SK-N-SH treated with all-trans-retinoic acid at 6 μM for 48 hours (cell line): ENCODE measurements around the gene PPP1R12B.

Source experiments
- BACH2 ChIP-seq: fragments of 250-450 bp; sonication (Bioruptor Pico); IDR thresholded peaks from 2 replicates; pipeline ENCODE4 v1.9.0; 2021; ENCODE audit warnings: mild to moderate bottlenecking, borderline replicate concordance
- CREB5 ChIP-seq: fragments of 250-450 bp; sonication (Bioruptor Pico); IDR thresholded peaks from 2 replicates; pipeline ENCODE4 v1.5.1; 2020; ENCODE audit warnings: low read depth, mild to moderate bottlenecking, moderate library complexity
- PATZ1 ChIP-seq: fragments of 250-450 bp; sonication (Bioruptor Pico); IDR thresholded peaks from 2 replicates; pipeline ENCODE4 v1.8.0; 2020; ENCODE audit warnings: mild to moderate bottlenecking, moderate library complexity, borderline replicate concordance
- POU6F1 ChIP-seq: fragments of 250-450 bp; sonication (Bioruptor Pico); IDR thresholded peaks from 2 replicates; pipeline ENCODE4 v1.8.0; 2021; ENCODE audit warnings: low read depth, mild to moderate bottlenecking, moderate library complexity, borderline replicate concordance
- RARB ChIP-seq: fragments of 250-450 bp; sonication (Bioruptor Pico); IDR thresholded peaks from 2 replicates; pipeline ENCODE4 v1.8.0; 2021; ENCODE audit warnings: mild to moderate bottlenecking, moderate library complexity
- TSHZ2 ChIP-seq: fragments of 250-450 bp; sonication (Bioruptor Pico); IDR thresholded peaks from 2 replicates; pipeline ENCODE4 v1.5.0; 2020; ENCODE audit warnings: mild to moderate bottlenecking, moderate library complexity
- ZFP3 ChIP-seq: fragments of 250-450 bp; sonication (Bioruptor Pico); IDR thresholded peaks from 2 replicates; pipeline ENCODE4 v1.5.0; 2020; ENCODE audit warnings: mild to moderate bottlenecking, moderate library complexity
- ZFP30 ChIP-seq: fragments of 450-650 bp; formaldehyde crosslinking; IDR thresholded peaks from 2 replicates; pipeline ENCODE4 v1.5.0; 2022; ENCODE audit warnings: mild to moderate bottlenecking, moderate library complexity
- ZNF8 ChIP-seq: fragments of 450-650 bp; formaldehyde crosslinking; IDR thresholded peaks from 2 replicates; pipeline ENCODE4 v1.5.0; 2020; ENCODE audit warnings: mild to moderate bottlenecking, moderate library complexity

- no peak for TF ChIP-seq ZNF8 (CRISPR knock-in tag)
- TF ChIP-seq CREB5 (CRISPR knock-in tag) = no peak
- TF ChIP-seq TSHZ2 (CRISPR knock-in tag) = no peak
- no peak for TF ChIP-seq ZFP30 (CRISPR knock-in tag)
- TF ChIP-seq RARB (CRISPR knock-in tag) = no peak
- TF ChIP-seq PATZ1 (CRISPR knock-in tag) = no peak
- TF ChIP-seq ZFP3 (CRISPR knock-in tag) = no peak
- no peak for TF ChIP-seq POU6F1
- no peak for TF ChIP-seq BACH2 (CRISPR knock-in tag)
Measured at GRCh38 chr1:202405928-202406327, 57.4 kb downstream of the PPP1R12B start.
